Measurements from ENCODE around the gene SOX8. TPM values are rescaled to one million over a fixed set of nuclear protein-coding genes. Genes with fewer than 3 reads are reported as not detected.

SOX8 gene
- total RNA-seq, 1 experiment from 2014 or later, result 5.2 TPM

GRCh38 chr16:1013593-1013900 is 32.0 kb downstream of the SOX8 start:
- ChIA-PET CTCF (no interaction called here), RAD21 (ENCODE audit: low non-redundant PET in 1 of 2, low total read pairs in 2 of 2, uncharacterized antibody in 2 of 2, unreplicated experiment in 2 of 2) (no interaction called here), POLR2A (no interaction called here)
- peaks cover 24% of the 10 kb centered on the region for H3K27me3 ChIP-seq (ENCODE audit: insufficient read depth, low read length)
- BruUV-seq (replicated peaks), result no TSS peak
- ATAC-seq (0 out of 2 replicates have a peak, but pooled peaks have one; percentile 3), DNase-seq (ENCODE audit: low read depth, low spot score) (no peak)
- no peaks in the 10 kb centered on the region for H3K9me3 ChIP-seq (ENCODE audit: control insufficient read depth in 1 of 2, insufficient read depth in 1 of 2, low read depth in 1 of 2, low read length in 2 of 2)
- H3K9me2 ChIP-seq (ENCODE audit: insufficient read depth), result no peaks in the 10 kb centered on the region
- H3K9ac ChIP-seq (ENCODE audit: low read length), result no peak overlapping the region
- H3K4me1 ChIP-seq (ENCODE audit: control insufficient read depth in 1 of 2, insufficient read depth in 2 of 2, low read length in 2 of 2), result no peaks in the 10 kb centered on the region
- H3K79me2 ChIP-seq (ENCODE audit: insufficient read depth, low read length), result no peaks in the 10 kb centered on the region
- H4K20me1 ChIP-seq (ENCODE audit: insufficient read depth), result no peaks in the 10 kb centered on the region
- H3K4me3 ChIP-seq (replicated peaks in 1 of 2; ENCODE audit: low read depth in 1 of 2, low read length in 2 of 2), result no peak overlapping the region
- no peak overlapping the region for H3K4me2 ChIP-seq (ENCODE audit: low read length)
- no peak overlapping the region for H3K27ac ChIP-seq (ENCODE audit: low read depth, low read length)
- TF ChIP-seq CEBPB (IDR thresholded peaks at IDR 0.05; ENCODE audit: low read depth), result no peak
- H3K36me3 ChIP-seq (ENCODE audit: control insufficient read depth in 1 of 2, insufficient read depth in 2 of 2, low read length in 2 of 2), result no peaks in the 10 kb centered on the region
- no peak overlapping the region for H2AFZ ChIP-seq (ENCODE audit: low read depth, low read length, poor library complexity, severe bottlenecking)
- intact Hi-C loops (cut with micrococcal nuclease), result no loop called here

GRCh38 chr16:1014221-1014620 is 32.7 kb downstream of the SOX8 start:
- Histone ChIP-seq H2AFZ (ENCODE audit: low read depth, low read length, poor library complexity, severe bottlenecking) (no peak overlapping the region), H3K36me3 (ENCODE audit: control insufficient read depth in 1 of 2, insufficient read depth in 2 of 2, low read length in 2 of 2) (no peaks in the 10 kb centered on the region), H3K9me3 (ENCODE audit: control insufficient read depth in 1 of 2, insufficient read depth in 1 of 2, low read depth in 1 of 2, low read length in 2 of 2) (no peaks in the 10 kb centered on the region), H3K9ac (ENCODE audit: low read length) (no peak overlapping the region), H3K4me1 (ENCODE audit: control insufficient read depth in 1 of 2, insufficient read depth in 2 of 2, low read length in 2 of 2) (no peaks in the 10 kb centered on the region), H3K4me3 (replicated peaks in 1 of 2; ENCODE audit: low read depth in 1 of 2, low read length in 2 of 2) (no peak overlapping the region), H3K4me2 (ENCODE audit: low read length) (no peak overlapping the region), H4K20me1 (ENCODE audit: insufficient read depth) (no peaks in the 10 kb centered on the region), H3K27ac (ENCODE audit: low read depth, low read length) (no peak overlapping the region), H3K9me2 (ENCODE audit: insufficient read depth) (no peaks in the 10 kb centered on the region), H3K79me2 (ENCODE audit: insufficient read depth, low read length) (no peaks in the 10 kb centered on the region), H3K27me3 (ENCODE audit: insufficient read depth, low read length) (peaks cover 19% of the 10 kb centered on the region; the same call in 1 of the 2 replicates)
- CTCF ChIA-PET, result no interaction called here
- DNase-seq (ENCODE audit: low read depth, low spot score), result no peak
- intact Hi-C loops (cut with micrococcal nuclease), result no loop called here
- TF ChIP-seq ZNF274 (IDR thresholded peaks at IDR 0.05; ENCODE audit: low read depth, low read length), result no peak
- no TSS peak for BruUV-seq (replicated peaks)
- POLR2A ChIA-PET, result no interaction called here
- ATAC-seq, result no peak
- RAD21 ChIA-PET (ENCODE audit: low non-redundant PET in 1 of 2, low total read pairs in 2 of 2, uncharacterized antibody in 2 of 2, unreplicated experiment in 2 of 2), result no interaction called here

GRCh38 chr16:1014771-1015495 is 33.4 kb downstream of the SOX8 start:
- Histone ChIP-seq H3K27me3 (ENCODE audit: insufficient read depth, low read length) (peaks cover 19% of the 10 kb centered on the region; the same call in 1 of the 2 replicates), H3K79me2 (ENCODE audit: insufficient read depth, low read length) (no peaks in the 10 kb centered on the region), H3K36me3 (ENCODE audit: control insufficient read depth in 1 of 2, insufficient read depth in 2 of 2, low read length in 2 of 2) (no peaks in the 10 kb centered on the region), H3K9me3 (ENCODE audit: control insufficient read depth in 1 of 2, insufficient read depth in 1 of 2, low read depth in 1 of 2, low read length in 2 of 2) (no peaks in the 10 kb centered on the region), H3K9ac (ENCODE audit: low read length) (no peak overlapping the region), H3K4me3 (replicated peaks in 1 of 2; ENCODE audit: low read depth in 1 of 2, low read length in 2 of 2) (no peak overlapping the region), H3K27ac (ENCODE audit: low read depth, low read length) (no peak overlapping the region), H3K4me2 (ENCODE audit: low read length) (no peak overlapping the region), H3K9me2 (ENCODE audit: insufficient read depth) (no peaks in the 10 kb centered on the region), H3K4me1 (ENCODE audit: control insufficient read depth in 1 of 2, insufficient read depth in 2 of 2, low read length in 2 of 2) (no peaks in the 10 kb centered on the region), H4K20me1 (ENCODE audit: insufficient read depth) (no peaks in the 10 kb centered on the region), H2AFZ (ENCODE audit: low read depth, low read length, poor library complexity, severe bottlenecking) (no peak overlapping the region)
- DNase-seq (ENCODE audit: low read depth, low spot score) (no peak), ATAC-seq (no peak)
- intact Hi-C loops (cut with micrococcal nuclease), result no loop called here
- TF ChIP-seq ATF3 (IDR thresholded peaks at IDR 0.05) (no peak), ZNF274 (IDR thresholded peaks at IDR 0.05; ENCODE audit: low read depth, low read length) (no peak), EZH2 (IDR thresholded peaks at IDR 0.05) (no peak), EGR1 (IDR thresholded peaks at IDR 0.05; ENCODE audit: low read depth) (no peak), ZFX (IDR thresholded peaks at IDR 0.05) (no peak)
- ChIA-PET RAD21 (ENCODE audit: low non-redundant PET in 1 of 2, low total read pairs in 2 of 2, uncharacterized antibody in 2 of 2, unreplicated experiment in 2 of 2) (no interaction called here), POLR2A (no interaction called here), CTCF (no interaction called here)
- BruUV-seq (replicated peaks), result no TSS peak
